Measurements from ENCODE around the gene MRPL40.

GRCh38 chr22:19410941-19411689 lies 21.2 kb upstream of the MRPL40 start:
- TF ChIP-seq POLR2A (IDR thresholded peaks at IDR 0.05) (no peak), CTCF (IDR thresholded peaks at IDR 0.05) (no peak), POLR2AphosphoS5 (IDR thresholded peaks at IDR 0.05) (no peak)

Data from breast epithelium (tissue), 3 donors.